ENCODE results near the gene CLIC4.

CLIC4 gene

DNA sequence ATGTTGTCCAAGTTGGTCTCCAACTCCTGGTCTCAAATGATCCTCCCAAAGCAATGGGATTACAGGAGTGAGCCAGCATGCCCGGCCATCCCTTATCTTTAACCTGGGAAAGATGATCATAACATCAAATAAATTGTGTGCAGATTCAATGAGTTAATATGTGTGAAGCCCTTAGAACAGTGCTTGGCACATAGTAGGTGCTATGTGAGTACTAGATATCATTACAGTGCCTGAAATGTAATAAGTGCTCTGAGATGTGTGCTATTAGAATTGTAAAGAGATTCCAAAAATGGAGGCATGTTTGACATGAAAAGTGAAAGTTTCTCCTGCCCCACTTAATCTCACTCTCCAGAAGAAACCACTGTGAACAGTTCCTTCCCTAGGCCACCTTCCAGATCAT lies 113.0 kb downstream of the CLIC4 start:
- no peak for DNase-seq (ENCODE audit: low read depth in 2 of 2)

DNA sequence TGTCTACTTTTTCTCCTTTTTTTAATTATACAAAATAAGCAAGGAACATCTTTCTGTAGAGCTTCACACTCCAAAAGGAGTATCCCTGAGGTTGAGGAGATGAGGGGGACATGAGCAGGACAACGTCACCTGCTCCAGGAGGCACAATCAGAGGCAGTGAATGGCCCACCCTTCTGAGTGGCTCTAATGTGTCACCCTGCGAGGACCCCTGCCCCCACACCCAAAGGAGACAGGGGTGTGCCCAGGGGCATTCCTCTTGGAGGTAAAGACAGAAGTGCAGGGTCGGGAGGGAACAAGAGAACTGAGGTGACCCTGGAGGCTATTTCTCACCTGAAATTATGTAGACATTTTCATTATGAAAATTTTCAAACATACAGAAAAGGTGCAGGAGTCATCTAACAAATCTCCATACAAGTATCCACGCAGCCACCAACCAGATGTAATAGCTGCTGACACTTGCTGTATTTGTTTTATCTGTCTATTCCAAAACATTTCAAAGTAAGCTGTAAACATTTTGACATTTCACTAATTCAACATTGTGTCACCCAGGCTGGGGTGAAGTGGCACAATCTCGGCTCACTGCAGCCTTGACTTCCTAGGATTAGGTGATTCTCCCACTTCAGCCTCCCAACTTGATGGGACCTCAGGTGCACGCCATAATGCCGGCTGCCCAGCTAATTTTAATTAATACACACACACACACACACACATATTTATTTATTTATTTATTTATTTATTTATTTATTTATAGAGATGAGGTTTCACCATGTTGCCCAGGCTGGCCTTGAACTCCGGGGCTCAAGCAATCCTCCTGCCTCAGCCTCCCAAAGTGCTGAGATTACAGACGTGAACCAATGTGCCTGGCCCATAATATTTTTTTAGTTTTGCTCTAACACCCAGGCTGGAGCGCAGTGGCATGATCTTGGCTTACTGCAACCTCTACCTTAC lies 114.1 kb downstream of the CLIC4 start:
- no peak for DNase-seq (ENCODE audit: low read depth in 2 of 2)

DNA sequence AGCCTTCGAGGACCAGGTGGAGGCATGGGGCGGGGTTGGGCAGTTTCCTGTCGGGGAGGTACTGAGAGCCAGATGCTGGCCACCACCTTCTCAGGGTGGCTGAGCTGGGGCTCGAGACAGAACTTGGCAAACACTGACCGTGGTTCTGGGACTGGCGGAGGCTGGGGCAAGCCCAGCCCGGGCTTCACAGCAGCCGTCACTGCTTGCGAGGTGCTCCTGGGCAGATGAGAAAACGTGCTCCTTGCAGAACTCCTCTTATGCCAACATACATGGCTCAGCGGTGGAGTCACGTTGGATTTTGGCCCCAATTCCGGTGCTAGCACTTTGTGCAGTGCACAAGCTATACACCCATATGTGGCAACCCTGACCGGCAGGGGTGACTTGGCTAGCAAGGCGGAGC lies 115.6 kb downstream of the CLIC4 start:
- DNase-seq (ENCODE audit: low read depth in 2 of 2), result no peak

DNA sequence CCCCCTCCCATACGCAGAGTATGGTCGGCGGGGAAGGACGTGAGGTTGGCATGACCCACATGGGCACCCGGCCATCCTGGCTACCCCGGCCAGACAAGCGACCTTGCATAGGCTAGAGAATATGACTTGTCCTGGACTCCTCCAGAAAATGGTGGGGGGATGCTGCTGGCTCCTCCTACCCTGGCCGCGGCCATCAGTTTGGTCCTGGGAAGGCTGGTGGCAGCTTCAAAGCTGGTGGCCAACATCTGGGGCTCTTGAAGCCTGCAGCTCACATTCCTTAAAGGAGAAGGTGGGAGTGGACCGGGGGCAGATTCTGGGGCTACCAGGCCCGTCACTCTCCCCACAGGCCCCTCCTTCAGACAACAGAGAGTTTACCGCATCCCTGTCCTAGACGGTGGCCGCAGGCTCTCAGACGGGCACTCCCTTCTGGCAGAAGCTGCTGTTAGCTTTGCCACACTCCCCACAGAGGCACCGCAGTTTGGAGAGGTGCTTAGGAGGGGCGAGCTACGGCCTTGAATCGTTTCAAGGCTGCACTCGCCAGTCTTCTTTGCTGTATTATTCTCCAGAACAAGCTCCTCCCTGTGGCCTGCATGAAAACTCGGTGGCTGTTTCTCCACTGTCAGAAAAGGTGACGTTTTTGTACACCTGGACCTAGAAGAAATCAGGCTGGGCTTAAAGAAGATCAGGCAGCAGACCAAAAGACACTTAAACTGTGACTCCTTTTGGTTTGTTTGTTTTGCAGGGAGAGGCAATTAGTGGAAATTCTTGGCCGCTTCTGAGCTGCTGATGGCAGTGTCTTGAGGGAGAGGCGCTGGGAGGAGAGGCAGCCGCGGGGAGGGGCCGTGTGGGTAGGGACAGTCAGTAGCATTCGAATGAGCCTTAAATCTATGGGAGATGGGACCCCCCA lies 116.8 kb downstream of the CLIC4 start:
- DNase-seq (ENCODE audit: low read depth in 2 of 2), result no peak

DNA sequence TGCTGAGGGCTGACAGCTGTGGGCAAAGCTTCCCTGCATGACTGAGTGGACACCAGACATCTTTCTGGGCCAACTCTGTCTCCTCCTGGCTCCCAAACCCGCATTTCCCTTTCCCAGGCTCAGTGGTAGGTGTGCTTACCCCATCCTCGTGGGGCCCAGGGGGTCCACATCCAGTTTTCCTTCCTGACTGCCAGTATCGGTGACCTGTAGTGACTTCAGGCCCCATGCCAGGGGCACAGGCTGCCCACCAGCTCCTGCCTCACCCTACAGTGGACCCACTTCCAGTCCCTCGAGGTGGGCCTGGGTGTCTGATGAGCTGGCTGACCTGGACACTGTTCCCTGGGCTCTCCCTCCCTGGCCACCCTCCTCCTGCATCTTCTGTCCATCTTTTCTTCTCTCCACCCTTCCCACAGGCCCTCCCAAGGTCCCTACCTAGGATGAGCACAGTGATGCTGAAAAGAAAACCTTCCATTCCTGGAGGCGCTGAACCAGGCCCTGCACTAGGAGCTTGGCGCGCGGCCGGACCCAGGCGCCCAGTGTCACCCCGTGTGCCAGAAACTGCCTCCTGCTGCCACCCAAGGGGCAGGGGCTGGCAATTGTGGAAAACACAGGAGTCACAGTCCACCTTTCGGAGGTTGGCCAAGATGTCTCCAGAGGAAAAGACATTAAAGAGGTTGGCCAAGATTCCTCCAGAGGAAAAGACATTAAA lies 117.7 kb downstream of the CLIC4 start:
- no peak for DNase-seq (ENCODE audit: low read depth in 2 of 2)

DNA sequence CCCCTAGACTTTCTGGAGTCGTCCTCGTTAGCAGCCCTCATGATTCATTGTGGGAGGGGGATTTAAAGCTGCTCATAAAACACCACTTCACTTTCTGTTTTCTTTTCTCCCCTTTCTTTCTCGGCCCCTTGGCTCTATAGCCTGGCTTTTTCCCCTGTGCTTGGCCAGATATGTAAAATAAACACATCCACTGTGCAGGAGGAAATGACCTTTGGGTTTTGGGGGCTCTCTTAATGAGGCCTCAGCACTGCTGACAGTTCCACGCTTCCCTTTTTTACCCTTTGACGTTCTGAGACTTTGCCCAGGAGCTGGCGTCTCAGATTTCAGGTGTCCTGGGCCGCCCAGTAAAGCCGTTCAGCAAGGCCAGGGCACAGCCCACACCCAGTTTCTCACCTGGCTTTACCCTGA lies 119.1 kb downstream of the CLIC4 start:
- DNase-seq (ENCODE audit: low read depth in 2 of 2), result no peak

DNA sequence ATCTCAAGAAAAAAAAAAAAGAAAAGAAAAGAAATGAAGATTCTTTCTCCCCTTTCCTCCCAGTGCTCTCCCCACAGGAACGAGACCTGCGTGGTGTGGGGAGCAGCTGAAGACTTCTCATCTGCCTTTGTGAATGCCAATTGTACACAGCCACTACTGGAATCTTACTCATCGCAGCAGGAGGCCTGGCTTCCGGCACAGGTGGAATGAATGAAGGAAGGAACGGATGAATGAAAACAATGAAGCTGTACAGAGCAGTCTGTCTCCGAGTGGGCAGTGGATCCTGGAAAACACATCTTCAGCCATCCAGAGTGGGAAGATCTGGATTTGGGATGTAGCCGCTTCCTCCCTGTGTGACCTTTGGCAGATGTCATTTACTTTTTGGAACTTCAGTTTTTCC lies 119.9 kb downstream of the CLIC4 start:
- no peak for DNase-seq (ENCODE audit: low read depth in 2 of 2)

DNA sequence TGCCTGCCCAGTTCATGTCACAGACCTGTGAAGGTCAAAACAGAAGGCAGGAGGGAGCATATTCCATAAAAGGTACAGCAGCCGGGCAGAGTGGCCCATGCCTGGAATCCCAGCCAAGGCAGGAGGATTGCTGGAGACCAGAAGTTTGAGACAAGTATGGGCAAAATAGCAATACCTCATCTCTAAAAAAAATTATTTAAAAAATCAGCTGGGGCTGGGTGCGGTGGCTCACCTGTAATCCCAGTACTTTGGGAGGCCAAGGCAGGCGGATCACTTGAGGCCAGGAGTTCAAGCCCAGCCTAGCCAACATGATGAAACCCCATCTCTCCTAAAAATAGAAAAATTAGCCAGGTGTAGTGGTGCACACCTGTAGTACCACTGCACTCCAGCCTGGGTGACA lies 120.3 kb downstream of the CLIC4 start:
- no peak for DNase-seq (ENCODE audit: low read depth in 2 of 2)

DNA sequence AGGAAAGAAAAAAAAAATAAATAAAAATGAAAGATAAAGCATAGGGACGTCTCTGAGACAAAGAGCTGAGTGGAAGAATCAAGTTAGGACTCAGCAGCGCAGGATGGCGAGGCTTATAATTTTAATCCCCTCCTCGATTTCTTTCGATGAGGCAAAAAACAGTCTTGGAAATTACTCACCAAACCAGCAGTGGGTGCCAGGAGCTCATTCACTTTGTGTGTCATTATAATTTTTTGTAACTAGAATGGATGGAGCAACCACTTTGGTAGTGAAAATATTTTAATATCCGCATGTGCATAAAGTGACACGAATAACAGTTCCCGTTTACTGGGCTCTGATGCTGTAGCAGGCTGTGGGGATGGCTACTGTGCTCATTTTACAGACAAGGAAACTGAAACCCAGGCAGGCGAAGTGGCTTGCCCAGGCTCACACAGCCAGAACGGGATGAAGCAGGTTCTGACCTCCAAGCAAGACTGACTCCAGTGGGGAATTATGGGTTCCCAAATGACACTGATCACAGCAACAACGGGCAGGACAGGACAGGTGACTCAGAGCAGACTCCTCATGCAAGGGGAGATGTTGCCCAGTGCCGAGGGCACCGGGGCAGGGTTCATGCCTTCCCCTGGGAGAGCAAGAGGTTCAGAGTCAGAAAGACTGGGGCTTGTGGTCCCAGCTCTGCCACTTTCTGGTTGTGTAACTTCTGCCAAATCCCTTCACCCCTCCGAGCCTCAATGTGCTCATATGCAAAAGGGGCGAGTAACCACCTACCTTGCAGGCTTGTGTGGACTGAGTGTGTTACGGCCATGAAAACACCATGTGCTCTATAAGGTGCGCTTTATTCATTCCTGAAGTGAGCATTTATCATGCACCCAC lies 121.2 kb downstream of the CLIC4 start:
- no peak for DNase-seq (ENCODE audit: low read depth in 2 of 2)

DNA sequence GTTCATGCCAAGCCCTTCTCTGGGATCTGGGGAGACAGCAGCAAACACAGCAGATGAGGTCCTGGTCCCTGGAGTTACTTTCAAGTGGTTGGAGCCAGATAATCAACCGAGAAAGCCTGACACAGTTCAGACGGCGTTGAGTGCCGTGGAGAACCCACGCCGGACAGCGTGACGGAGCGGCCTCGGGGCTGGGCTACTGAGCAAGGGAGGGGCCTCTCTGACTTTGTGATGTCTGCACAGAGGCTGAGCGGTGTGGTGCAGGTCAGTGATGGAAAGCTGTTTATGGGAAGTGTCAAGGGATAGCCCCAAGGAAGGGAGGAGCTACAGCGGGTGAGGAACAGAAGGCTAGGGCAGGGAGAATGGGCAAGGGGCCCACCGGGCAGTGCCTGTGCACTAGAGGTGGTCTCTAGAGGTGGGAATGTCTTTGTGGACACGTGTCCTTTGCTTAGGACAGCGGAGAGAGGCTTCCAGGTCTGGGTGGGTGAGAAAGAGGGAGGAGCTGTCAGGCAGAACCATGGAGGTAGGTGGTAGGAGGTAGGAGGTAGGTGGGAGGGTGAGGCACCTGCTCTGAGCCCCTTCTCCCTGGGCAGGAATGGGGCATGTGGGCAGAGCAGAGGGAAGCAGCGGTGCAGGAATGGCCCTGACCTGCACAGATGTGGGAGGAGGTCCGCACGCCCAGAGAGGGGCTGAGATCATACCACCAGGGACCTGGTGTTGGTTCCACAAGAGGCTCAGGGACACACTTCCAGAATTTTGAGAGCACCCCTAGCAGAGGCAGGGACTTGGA lies 122.0 kb downstream of the CLIC4 start:
- no peak for DNase-seq (ENCODE audit: low read depth in 2 of 2)

DNA sequence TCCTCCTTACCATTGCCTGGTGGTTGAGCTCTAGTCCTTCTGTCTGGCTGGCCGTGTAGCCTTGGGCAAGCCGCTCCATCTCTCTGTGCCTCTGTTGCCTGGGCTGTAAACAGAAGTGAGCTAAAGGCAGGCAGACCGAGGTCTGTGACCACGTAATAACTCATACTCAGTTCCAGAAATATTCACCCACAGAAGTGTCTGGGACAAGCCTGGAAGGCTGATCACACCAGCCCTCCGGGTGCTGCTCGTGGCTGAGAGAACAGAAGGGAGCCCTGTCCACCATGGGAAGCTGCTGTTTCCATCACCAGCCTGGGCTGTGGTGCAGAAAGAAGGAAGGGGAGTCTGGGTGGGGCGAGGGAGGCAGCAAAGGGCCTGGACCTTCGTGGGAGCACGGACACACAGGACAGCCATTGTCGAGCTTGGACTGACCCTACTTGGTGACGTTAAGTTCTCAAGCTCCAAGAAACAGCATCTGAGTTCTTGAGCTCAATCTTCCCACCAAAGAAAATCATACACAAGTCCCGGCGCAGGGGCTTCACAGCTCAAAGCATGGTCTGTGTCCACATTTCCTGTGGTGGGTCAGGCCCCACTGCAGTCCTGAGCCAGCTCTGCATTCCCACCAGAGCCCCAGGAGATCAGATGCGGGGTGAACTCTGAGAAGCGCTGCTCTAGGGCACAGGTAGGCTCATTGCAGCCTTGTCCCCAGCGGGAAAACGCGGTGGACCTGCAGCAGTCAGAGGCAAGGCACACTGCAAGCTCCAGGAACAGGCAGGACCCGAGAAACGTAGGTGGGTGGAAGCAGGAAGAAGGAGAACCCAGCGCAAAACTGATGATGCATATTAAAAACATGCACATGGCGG lies 123.0 kb downstream of the CLIC4 start:
- DNase-seq (ENCODE audit: low read depth in 2 of 2), result no peak

DNA sequence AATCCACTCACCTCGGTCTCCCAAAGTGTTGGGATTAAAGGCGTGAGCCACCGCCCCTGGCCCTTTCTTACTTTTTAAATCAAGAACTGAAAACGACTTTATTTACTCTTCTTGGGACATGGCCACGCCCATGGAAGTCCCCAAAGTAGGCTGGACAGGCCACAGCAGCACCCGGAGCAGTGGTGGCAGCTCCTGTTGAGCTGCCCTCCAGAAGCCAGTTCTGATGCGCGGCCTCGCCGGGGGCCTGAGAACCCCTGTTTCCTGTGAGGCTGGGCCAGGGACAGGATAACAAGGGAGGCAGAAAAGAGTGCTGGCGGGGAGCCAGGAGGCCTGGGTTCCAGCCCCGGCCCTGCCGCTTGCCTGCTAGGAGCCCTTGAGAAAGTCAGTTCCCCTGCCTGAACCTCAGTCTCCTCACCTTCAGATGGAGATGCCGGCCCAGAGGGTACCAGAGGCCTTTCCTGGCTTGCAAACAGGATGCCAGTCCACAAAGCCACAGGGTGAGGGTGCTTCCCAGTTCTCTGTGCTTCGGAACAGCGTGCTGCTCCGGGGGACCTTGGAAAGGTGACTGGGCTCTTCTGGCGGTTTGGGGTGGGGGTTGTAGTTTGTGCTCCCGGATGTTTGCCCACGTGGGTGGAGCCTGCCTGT lies 125.4 kb downstream of the CLIC4 start:
- no peak for DNase-seq (ENCODE audit: low read depth in 2 of 2)

DNA sequence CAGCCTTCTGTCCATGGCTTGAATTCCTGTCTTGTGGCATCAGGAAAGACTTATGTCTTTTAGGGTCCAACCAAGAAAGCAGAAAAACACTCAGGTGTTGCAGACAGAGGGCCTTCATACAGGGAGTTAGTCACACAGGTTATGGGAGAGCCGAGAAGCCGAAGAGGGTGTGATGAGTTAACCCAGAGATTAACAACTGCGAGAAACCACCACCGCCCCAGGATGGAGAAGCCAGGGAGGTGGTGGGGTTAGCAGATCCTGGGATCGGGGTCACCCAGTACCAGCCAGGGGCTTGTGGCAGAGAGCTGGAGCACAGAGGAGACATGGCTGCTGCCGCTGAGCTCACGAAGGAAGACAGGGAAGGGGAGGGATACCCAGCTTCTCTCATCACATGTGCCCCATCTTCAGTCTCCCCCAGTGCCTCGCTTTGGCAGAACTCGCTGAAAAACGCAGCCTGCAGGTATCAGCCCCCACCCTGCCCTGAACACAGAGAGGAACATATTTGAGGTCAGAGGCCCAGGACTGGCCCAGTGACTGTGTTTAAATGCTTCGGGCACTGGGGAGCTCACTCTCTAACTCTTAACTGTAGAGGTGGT lies 126.2 kb downstream of the CLIC4 start:
- DNase-seq (ENCODE audit: low read depth in 2 of 2), result no peak

DNA sequence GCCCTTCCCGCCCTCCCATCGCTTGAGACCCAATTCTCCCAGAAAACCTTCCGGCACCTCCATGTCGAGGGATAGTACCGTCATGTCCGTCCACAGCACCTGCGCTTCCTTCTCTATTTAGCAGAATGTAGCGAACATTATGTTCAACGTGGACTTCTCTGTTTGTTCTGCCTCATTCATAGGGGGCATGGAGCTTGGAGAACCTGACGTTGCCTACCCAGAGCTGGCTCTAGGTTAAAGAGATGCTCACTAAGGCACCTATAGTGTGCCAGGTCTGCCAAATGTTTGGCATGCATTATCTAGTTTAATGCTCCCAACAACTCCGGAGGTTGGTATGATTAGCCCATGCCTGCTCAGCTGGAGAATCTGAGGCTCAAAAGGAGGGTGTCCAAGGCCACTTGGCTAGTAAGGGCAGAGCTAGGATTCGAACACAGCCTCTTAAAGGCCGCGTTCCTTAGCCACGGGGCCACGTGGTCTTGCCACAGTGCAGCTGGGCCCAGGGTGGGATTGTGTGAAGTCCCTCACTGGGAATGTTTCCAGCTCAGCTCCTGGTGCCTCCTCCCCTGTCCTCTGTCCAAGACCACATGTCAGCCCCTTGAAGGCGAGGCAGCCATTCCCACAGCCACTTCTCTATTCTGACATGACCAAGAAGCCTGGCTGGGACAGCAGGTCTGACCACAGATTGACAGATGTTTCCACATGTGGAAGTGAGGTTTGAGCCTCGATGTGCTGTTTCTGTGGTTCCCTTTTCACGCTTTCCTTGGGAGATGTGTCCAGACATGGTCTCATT lies 127.0 kb downstream of the CLIC4 start:
- DNase-seq (ENCODE audit: low read depth in 2 of 2), result no peak

DNA sequence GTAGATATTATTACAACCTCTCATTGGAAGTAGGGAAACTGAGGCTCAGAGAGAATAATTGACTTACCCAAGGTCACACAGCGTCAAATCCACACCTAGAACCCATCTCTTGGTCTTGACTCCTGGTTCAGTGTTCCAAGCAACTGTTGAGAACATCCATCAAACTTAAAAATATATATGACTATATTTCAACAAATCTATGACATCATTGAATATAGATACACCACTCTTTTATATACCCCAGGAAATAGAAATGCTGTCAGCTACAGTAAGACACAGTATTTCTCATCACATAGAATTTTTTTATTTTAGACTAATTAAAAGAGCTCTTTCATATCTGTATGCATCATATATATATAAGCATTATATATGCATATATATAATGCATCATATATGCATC lies 127.9 kb downstream of the CLIC4 start:
- DNase-seq (ENCODE audit: low read depth in 2 of 2), result no peak

DNA sequence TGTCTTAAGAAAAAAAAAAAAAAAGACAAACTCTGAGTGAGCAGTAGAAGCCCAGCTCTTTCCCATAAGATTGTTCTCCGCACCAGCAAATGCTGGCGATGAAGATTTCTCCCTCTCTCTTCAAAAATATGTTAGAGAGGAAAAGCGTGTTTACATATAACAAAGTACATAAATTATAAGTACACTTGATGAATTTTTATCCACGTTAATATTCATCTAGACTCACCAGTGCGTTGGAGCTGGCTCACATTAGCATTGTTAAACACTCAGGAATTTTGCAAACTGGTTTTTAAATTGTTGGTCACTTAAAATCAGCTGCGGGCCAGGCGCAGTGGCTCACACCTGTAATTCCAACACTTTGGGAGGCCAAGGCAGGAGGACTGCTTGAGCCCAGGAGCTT lies 128.8 kb downstream of the CLIC4 start:
- DNase-seq (ENCODE audit: low read depth in 2 of 2), result no peak

DNA sequence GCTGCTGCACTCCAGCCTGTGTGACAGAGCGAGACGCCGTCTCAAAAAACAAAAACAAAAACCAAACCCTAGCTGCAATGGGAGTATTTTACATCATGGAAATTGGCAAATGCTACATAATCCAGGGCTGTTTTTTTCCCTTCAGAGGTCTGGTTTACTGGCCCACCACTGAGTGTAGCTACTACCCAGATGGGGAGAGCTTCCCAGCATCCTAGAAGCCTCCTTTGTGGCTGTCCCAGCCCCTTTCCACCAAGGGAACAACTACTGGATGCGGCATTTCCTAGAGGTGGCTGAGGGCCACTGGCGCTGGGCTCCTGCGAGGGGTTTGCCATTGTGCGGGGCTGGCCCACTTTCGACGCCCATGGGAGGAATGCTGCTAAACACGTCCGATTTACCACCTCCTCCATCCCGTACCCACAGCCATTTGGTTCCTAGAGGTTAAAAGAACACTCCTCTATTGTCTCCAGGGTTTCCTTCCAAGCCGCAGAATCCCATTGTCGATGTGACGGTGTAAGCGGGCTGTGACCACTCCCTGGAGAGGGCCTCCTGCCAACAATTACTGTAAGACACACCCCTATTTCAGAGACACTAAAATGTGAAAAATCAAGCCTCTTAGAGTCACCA lies 129.5 kb downstream of the CLIC4 start:
- DNase-seq (ENCODE audit: low read depth in 2 of 2), result no peak
